Body of pancreas (tissue), 4 donors: ENCODE results near the gene POLD1.

ENCODE experiments used
- CTCF ChIP-seq, 7 experiments: fragments of 450-650 bp in 4 of 7; fragments of 200-600 bp in 3 of 7; sonication (generic) in 3 of 7; IDR thresholded peaks; one replicate each; pipeline ENCODE4 v1.5.1; 2016 to 2019; ENCODE audit warnings: antibody characterized with exemption in 7 of 7
- POLR2A ChIP-seq, 3 donors: fragments of 450-650 bp; IDR thresholded peaks; one replicate each; pipeline ENCODE4 v1.6.1; 2016; ENCODE audit warnings: antibody characterized with exemption in 3 of 3, mild to moderate bottlenecking in 2 of 3

- no peak for TF ChIP-seq CTCF (IDR thresholded peaks at IDR 0.05)
- TF ChIP-seq POLR2A (IDR thresholded peaks at IDR 0.05), result no peak
These were observed 43.0 kb upstream of the POLD1 start for GRCh38 chr19:50341091-50341564.
